ENCODE measurements around the gene TNFRSF8.

The TNFRSF8 gene

DNA sequence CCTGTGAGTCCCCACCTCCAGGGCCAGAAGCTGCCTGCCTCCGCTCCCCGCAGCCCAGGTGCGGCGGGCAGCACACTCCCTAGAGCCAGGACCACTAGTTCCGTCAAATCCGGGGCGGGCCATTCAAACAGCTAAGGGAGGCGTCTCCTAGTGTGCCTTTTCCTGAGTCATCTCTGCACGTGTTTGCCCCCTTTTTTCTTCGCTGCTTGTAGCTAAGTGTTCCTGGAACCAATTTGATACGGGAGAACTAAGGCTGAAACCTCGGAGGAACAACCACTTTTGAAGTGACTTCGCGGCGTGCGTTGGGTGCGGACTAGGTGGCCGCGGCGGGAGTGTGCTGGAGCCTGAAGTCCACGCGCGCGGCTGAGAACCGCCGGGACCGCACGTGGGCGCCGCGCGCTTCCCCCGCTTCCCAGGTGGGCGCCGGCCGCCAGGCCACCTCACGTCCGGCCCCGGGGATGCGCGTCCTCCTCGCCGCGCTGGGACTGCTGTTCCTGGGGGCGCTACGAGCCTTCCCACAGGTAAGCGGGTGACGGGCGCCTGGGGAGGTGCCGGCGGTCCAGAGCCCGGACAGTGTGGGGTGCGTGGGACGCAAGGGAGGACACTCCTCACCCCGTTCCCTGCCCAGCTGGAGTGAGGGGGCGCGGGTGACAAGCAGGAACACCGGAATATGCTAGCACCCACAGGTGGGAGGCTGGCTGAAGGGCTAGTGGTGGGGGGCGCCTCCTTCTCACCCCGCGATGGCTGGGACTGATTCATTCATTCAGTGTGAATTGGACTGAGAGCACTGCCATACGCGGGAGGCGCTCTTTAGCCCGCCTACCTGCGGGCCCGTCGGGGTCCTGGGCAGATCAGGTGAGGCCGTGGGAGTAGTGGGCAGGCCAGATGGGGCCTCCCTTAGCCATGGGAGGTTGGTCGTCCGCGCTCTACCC is at the start of gene TNFRSF8:
TNFRSF8 (plus strand) TSS at position 163 of the 932 bp plus-strand sequence; CDS start at position 459, 296 bp downstream.
- no peak within 1 kb of the TSS for H3K4me3 ChIP-seq (ENCODE audit: control insufficient read depth, low read depth, low read length)
- TF ChIP-seq, protein P1, sequence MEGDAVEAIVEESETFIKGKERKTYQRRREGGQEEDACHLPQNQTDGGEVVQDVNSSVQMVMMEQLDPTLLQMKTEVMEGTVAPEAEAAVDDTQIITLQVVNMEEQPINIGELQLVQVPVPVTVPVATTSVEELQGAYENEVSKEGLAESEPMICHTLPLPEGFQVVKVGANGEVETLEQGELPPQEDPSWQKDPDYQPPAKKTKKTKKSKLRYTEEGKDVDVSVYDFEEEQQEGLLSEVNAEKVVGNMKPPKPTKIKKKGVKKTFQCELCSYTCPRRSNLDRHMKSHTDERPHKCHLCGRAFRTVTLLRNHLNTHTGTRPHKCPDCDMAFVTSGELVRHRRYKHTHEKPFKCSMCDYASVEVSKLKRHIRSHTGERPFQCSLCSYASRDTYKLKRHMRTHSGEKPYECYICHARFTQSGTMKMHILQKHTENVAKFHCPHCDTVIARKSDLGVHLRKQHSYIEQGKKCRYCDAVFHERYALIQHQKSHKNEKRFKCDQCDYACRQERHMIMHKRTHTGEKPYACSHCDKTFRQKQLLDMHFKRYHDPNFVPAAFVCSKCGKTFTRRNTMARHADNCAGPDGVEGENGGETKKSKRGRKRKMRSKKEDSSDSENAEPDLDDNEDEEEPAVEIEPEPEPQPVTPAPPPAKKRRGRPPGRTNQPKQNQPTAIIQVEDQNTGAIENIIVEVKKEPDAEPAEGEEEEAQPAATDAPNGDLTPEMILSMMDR (IDR thresholded peaks at IDR 0.05; ENCODE audit: control insufficient read depth, insufficient read depth, low read depth, low read length, missing control alignments) = no peak
- no peak for DNase-seq (ENCODE audit: low read depth)

- no peak overlapping the region for H3K4me3 ChIP-seq (ENCODE audit: control insufficient read depth, low read depth, low read length)
- DNase-seq (ENCODE audit: low read depth) = no peak
- TF ChIP-seq, protein P1 (IDR thresholded peaks at IDR 0.05; ENCODE audit: control insufficient read depth, insufficient read depth, low read depth, low read length, missing control alignments) = no peak
Measured at GRCh38 chr1:12014141-12014991, 48.7 kb upstream of the TNFRSF8 start.

DNA sequence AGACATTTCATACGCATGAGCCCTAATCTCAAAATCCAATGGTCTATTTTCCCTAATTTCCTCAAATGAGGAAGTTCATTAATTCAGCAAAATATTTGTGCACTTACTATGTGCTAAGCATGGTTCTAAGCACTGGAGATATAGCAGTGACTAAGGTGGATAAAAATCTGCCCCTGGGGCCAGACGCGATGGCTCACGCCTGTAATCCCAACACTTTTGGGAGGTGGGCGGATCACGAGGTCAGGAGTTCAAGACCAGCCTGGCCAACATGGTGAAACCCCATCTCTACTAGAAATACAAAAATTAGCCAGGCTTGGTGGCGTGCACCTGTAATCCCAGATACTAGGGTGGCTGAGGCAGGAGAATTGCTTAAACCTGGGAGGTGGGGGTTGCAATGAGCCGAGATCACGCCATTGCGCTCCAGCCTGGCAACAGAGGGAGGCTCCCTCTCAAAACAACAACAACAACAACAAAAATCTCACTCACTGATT is 48.1 kb upstream of the TNFRSF8 start:
- no peak for DNase-seq (ENCODE audit: low read depth)
- no peak overlapping the region for H3K4me3 ChIP-seq (ENCODE audit: control insufficient read depth, low read depth, low read length)
- TF ChIP-seq, protein P1 (IDR thresholded peaks at IDR 0.05; ENCODE audit: control insufficient read depth, insufficient read depth, low read depth, low read length, missing control alignments) = no peak

GRCh38 chr1:12015499-12015898 is 47.6 kb upstream of the TNFRSF8 start:
- H3K4me3 ChIP-seq (ENCODE audit: control insufficient read depth, low read depth, low read length) = no peak overlapping the region
- no peak for DNase-seq (ENCODE audit: low read depth)
- TF ChIP-seq, protein P1 (IDR thresholded peaks at IDR 0.05; ENCODE audit: control insufficient read depth, insufficient read depth, low read depth, low read length, missing control alignments) = no peak

GRCh38 chr1:12016182-12016581 is 46.9 kb upstream of the TNFRSF8 start:
- no peak for DNase-seq (ENCODE audit: low read depth)
- H3K4me3 ChIP-seq (ENCODE audit: control insufficient read depth, low read depth, low read length) = no peak overlapping the region
- TF ChIP-seq, protein P1 (IDR thresholded peaks at IDR 0.05; ENCODE audit: control insufficient read depth, insufficient read depth, low read depth, low read length, missing control alignments) = no peak

- peak overlapping the region; percentile 85 for H3K4me3 ChIP-seq (ENCODE audit: control insufficient read depth, low read depth, low read length)
- TF ChIP-seq, protein P1 (IDR thresholded peaks at IDR 0.05; ENCODE audit: control insufficient read depth, insufficient read depth, low read depth, low read length, missing control alignments) = no peak
- DNase-seq (ENCODE audit: low read depth) = no peak
Measured at GRCh38 chr1:12019858-12020509, 43.1 kb upstream of the TNFRSF8 start.

Measured in AG09309 (cell line).